GM12873 (cell line): Measurements from ENCODE around the gene SSTR3.

ENCODE experiments used
- CTCF ChIP-seq: IDR thresholded peaks from 2 replicates; pipeline ENCODE4 v1.5.1; 2012; ENCODE audit warnings: low read depth, mild to moderate bottlenecking, moderate library complexity, low read length, control low read depth; ENCODE audit not compliant: insufficient read depth; ENCODE audit errors: missing control alignments

SSTR3 gene

GRCh38 chr22:37222440-37222971 lies 10.2 kb upstream of the SSTR3 start:
- no peak for TF ChIP-seq CTCF

GRCh38 chr22:37221424-37222333 lies 9.4 kb upstream of the SSTR3 start:
- peak; percentile 41 for TF ChIP-seq CTCF

GRCh38 chr22:37220543-37220981 lies 8.3 kb upstream of the SSTR3 start:
- no peak for TF ChIP-seq CTCF

GRCh38 chr22:37219533-37219932 lies 7.3 kb upstream of the SSTR3 start:
- no peak for TF ChIP-seq CTCF

- TF ChIP-seq CTCF: no peak
Measured at GRCh38 chr22:37218771-37219411, 6.6 kb upstream of the SSTR3 start.

GRCh38 chr22:37218399-37218770 lies 6.1 kb upstream of the SSTR3 start:
- no peak for TF ChIP-seq CTCF

- TF ChIP-seq CTCF: no peak
Measured at GRCh38 chr22:37215890-37216289, 3.6 kb upstream of the SSTR3 start.
